NCI-H2107 (cell line): ENCODE measurements around the gene APOL4.
"Not testable (repeated sequence)": the region's sequence is repeated elsewhere in the genome, so short reads cannot be mapped to it uniquely, and the experiment has no call there.

ENCODE experiments used
- DNase-seq: peaks from one replicate; lab custom pipeline; 2025; lab: John Stamatoyannopoulos, UW

APOL4 gene

DNA sequence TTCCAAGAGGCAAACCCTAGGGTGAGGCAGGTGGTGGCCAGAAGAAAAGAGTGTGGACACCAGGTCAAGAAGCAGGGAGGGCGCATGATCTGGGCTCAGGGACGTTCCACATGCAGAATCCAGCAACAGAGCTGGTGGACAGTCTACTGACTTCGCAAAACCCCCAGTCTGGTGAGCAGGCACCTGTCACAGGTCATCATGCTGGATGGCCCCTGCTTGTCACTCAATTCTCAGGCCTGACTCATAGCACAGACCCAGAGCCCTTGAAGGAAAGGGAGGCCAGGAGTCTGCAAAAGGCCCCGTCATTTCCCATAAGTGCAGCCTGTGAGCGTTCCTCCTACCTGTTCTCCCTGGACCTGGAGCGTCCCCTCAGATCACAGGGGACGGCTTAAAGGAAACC lies 18.2 kb downstream of the APOL4 start:
- no peak for DNase-seq

- no peak for DNase-seq
These were observed 18.8 kb downstream of the APOL4 start for GRCh38 chr22:36182857-36183256.

GRCh38 chr22:36182056-36182455 lies 19.6 kb downstream of the APOL4 start:
- DNase-seq: no peak

GRCh38 chr22:36180928-36181327 lies 20.7 kb downstream of the APOL4 start:
- no peak for DNase-seq

DNA sequence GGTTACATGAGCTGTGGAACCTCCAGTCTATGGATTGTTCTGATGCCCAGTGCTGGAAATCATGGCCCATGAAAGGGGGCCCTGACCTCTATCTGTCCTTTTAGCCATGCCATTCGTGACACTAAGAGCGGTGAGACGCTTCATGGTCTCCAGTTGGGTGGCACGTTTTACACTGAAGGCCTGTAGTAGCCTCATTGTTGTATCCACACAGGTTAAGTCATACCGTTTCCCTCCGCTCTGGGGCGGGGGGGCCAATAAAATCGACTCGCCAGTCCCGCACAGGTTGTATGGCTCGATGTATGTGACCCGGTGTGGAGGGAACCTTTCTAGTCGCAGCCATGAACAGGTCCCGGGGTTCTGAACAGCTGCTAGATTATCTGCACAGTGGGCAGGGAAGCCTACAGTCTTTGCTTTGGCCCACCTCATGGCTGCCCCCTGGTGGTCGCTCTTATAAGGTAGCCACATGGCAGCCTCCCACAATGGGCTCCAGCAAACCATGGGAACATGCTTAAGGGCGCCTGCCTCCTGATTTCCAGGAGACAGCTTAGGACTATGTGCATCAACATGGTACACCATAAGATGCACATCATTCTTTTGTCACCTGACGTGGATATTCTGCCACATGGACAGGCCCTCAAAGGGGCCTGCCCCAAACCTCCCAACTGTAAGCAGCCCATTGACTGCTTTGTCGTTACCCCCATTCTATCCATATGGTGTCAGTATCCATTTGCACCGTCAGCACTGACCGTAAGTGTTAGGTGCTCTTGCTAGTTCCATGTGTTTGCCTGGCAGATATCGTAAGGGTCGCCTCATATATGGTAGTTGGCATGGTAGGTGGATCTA lies 21.4 kb downstream of the APOL4 start:
- no peak for DNase-seq

DNA sequence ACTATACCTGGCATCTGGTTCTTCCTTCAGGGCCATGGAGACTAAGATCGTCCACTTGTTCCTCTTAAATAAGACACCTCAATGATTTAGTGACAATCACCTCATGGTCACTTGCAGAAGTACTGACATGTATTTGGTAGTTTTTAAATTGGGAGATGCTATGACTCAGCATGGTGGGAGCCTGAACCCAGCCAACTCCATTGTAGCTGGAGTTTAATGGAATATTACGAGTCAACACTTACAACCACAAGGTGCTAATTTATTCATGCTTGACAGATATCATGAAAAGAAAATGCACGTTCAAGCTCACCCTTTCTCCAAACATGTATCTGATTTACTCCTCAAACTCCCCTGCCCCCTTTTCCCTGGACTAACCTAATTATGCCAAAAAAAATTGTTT lies 24.4 kb downstream of the APOL4 start:
- no peak for DNase-seq

DNA sequence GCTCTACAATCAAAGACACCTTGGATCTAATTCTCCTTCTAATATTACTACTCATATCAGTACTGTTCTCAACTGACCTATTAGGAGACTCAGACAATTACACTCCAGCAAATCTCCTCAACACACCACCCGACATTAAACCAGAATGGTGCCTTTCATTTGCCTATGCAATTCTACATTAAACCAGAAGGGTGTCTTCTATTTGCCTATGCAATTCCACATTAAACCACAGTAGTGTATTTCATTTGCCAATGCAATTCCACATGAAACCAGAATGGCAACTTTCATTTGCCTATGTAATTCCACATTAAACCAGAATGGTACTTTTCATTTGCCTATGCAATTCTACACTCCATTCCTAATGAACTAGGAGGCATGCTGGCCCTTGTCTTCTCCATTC lies 25.7 kb downstream of the APOL4 start:
- no peak for DNase-seq

DNA sequence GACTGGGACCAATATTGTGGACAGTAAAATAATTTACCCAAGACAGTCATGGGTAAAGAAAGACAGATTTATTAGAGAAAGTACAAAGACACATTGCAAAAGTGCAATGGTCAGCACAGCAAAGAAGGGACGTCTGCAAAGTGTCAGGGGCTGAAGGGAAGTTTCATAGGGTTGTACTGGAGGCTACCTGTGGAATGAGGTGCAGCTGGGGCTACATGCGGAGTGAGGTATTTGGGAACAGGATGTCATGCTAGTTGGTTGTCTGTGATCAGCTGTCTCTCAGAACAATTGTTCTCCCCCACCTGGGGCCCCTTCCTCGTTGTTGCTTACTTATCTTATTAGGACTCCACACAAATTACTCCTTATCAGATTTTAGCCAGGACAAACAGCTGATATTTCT lies 29.7 kb downstream of the APOL4 start:
- no peak for DNase-seq

DNA sequence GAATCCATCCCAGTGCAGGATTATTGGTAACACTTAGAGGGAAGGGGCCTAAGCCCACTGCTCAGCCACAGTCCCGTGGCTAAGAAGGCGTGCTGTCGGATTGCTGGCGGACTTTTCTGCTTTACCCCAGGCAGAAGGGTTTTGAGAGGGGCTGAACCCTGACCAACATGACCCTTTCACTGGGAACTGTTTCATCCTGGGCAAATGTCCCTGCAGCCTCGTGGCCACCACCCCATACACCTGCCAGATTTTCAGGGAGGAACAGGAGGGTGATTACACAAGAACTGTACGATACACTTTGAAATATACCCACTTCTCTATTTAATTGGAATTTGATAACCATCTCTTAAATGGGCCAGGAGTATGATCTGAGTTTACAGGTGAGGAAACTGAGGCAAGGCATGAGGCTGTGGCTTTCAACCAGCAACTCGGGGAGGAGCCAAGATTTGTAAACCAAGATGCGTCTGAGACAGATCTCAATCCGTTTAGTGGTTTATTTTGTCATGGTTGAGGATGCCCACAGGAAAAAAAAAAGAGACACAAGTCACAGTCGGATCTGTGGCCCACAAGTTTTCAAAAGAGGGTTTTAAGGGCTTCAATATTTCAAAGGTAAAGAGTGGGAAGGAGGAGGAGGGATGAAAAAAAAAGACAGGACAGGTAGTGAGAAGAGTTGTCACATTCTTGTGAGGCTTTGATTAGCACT lies 34.9 kb downstream of the APOL4 start:
- DNase-seq: no peak

GRCh38 chr22:36166086-36166485 lies 35.5 kb downstream of the APOL4 start:
- no peak for DNase-seq

- DNase-seq: no peak
These were observed 36.5 kb downstream of the APOL4 start for GRCh38 chr22:36165141-36165540.

- no peak for DNase-seq
These were observed 37.0 kb downstream of the APOL4 start for GRCh38 chr22:36164621-36165020.

GRCh38 chr22:36163497-36163896 lies 38.1 kb downstream of the APOL4 start:
- no peak for DNase-seq

DNA sequence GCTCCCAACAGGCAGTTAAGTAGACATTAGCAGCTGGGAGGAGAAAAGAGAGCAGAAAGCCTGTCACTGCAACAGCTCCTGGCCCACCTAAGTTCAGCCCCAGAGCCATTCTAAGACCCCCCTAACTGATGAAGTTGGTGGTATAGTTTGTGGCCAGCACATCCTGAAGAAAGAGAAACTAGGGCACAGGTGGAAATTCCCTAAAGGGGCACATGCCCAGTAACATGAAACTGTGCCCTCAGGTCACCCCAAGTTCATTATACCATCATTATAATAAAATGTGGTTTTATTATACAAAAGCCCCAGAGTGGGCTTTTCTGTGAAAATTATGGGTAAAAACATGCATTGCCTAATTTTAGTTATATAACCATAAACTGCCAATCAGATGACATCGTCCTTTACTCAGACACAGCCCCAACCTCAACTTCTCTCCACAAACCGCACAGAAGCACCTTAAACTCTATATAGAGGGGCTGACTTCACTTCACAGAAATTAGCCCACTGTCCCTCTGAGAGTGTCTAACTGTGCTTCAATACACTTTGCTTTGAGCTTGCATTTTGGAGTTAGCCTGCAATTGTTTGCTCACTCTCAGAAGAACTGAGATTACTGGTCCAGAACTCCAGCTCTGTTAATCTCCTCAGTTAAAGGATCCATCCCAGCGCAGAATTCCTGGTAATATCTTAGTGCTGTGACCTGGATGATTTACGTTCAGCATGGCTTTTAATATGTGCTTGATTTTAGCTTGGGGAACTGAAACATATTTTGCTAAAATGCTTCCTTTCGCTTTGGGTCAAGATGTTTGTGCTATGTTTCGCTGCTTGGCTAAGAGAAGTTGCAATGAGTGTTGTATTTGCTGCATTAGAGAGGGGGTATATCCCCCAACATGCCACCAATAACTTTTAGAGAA lies 39.2 kb downstream of the APOL4 start:
- no peak for DNase-seq

DNA sequence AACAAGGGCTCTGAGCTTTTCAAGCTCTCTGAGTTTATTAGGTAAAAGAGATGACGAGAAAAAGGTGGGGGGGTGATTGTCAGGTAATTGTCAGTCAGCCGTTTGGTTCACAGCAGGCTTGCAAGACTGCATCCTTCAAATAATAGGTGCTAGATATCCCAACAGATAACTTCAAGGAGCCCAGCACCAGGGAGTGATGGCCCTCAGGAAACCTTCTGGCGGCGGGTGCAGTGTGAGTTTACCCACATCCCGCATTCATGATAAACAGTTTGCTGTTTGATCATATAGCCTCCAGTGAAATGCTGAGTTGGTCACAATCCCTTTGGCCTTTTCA lies 39.8 kb downstream of the APOL4 start:
- not testable (repeated sequence) for DNase-seq

DNA sequence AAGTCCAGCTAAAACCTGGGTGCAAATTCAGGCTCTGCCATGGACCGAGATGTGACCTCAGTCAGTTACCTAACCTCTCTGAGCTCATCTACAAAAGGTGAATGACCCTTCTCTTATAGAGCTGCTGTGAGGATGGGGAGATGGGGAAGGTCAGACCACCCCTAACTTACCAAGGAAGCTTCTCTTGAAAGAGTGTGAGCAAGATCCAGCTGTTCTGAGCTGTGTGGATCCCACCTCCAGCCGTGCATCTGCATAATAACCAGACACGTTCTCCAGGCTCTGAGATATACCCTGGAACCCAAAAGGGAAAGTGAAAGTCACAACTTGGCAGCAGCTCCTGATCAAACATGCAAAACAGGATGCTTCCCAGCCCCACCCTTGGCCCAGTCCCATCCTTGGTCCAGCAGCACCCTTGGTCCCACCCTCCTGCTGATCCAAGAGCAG lies 41.1 kb downstream of the APOL4 start, which contains the start of gene APOL3:
Gene APOL3, minus strand, starts transcription at position 257 of the 444 bp plus-strand sequence. CDS start 11,700 bp downstream, outside the sequence.
- no peak for DNase-seq

GRCh38 chr22:36156515-36157419 lies 44.8 kb downstream of the APOL4 start:
- DNase-seq: no peak

DNA sequence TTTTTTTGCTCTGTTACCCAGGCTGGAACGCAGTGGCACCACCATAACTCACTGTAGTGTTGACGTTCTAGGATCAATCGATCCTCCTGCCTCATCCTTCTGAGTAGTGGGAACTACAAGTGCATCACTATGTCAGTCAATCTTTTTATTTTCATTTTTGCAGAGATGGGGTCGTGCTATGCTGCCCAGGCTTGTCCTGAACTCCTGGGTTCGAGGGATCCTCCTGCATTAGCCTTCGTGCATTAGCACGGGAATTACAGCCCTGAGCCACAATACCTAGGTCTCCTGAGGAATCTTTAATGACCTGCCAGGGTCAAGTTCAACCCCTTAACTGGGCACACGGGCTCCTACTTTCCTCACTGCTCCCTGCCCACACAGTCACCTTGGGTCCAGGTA lies 45.5 kb downstream of the APOL4 start:
- DNase-seq: no peak

DNA sequence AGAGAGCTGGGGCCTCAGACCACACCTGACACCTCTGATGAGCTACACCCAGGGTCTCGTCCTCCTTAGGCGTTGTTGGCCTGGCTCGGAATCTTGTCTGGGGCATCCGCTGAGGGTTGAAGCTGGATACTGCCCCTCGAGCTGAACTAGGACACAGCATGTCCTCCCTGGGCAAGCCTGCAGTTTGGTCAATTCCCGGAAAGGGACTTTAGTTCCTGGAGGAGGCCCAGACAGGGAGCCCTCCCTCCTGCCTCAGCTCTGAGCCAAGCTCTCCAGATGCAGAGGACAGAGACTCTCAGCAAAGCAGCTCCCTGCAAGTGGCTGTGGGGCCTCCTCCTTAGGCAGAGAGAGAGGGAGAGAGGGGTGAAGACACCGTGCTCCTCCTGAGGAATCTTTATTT lies 45.9 kb downstream of the APOL4 start:
- DNase-seq: no peak

- no peak for DNase-seq
These were observed 47.1 kb downstream of the APOL4 start for GRCh38 chr22:36154423-36154945.
